SK-N-SH treated with all-trans-retinoic acid at 6 μM for 48 hours (cell line): ENCODE data around the gene ITGBL1.

Experiments used
- ATAC-seq: fragments of 200-7000 bp; cut with Tn5 transposase; 3 replicates; pipeline ENCODE4 v1.9.1; 2020; ENCODE audit warnings: mild to moderate bottlenecking, moderate library complexity
- ARNTL ChIP-seq: fragments of 450-650 bp; formaldehyde crosslinking; IDR thresholded peaks from 2 replicates; pipeline ENCODE4 v1.5.0; 2020; ENCODE audit warnings: low read depth, mild to moderate bottlenecking, moderate library complexity, borderline replicate concordance
- BACH2 ChIP-seq: fragments of 250-450 bp; sonication (Bioruptor Pico); IDR thresholded peaks from 2 replicates; pipeline ENCODE4 v1.9.0; 2021; ENCODE audit warnings: mild to moderate bottlenecking, borderline replicate concordance
- CREB5 ChIP-seq: fragments of 250-450 bp; sonication (Bioruptor Pico); IDR thresholded peaks from 2 replicates; pipeline ENCODE4 v1.5.1; 2020; ENCODE audit warnings: low read depth, mild to moderate bottlenecking, moderate library complexity
- CSDC2 ChIP-seq: fragments of 250-450 bp; sonication (Bioruptor Pico); IDR thresholded peaks from 2 replicates; pipeline ENCODE4 v1.5.0; 2020; ENCODE audit warnings: mild to moderate bottlenecking, moderate library complexity
- CSRNP3 ChIP-seq: fragments of 250-450 bp; sonication (Bioruptor Pico); IDR thresholded peaks from 2 replicates; pipeline ENCODE4 v1.5.1; 2021; ENCODE audit warnings: mild to moderate bottlenecking, moderate library complexity
- ESRRG ChIP-seq: fragments of 250-450 bp; sonication (Bioruptor Pico); IDR thresholded peaks from 2 replicates; pipeline ENCODE4 v1.6.1; 2021; ENCODE audit warnings: mild to moderate bottlenecking
- GLIS3 ChIP-seq: fragments of 250-450 bp; sonication (Bioruptor Pico); IDR thresholded peaks from 2 replicates; pipeline ENCODE4 v1.5.0; 2020; ENCODE audit warnings: mild to moderate bottlenecking, moderate library complexity
- ISL1 ChIP-seq: fragments of 250-450 bp; sonication (Bioruptor Pico); IDR thresholded peaks from 2 replicates; pipeline ENCODE4 v2.1.2; 2022; ENCODE audit warnings: mild to moderate bottlenecking, moderate library complexity
- OSR1 ChIP-seq: fragments of 250-450 bp; sonication (Bioruptor Pico); IDR thresholded peaks from 2 replicates; pipeline ENCODE4 v1.8.0; 2022; ENCODE audit warnings: moderate library complexity, mild to moderate bottlenecking, inconsistent platforms
- PATZ1 ChIP-seq: fragments of 250-450 bp; sonication (Bioruptor Pico); IDR thresholded peaks from 2 replicates; pipeline ENCODE4 v1.8.0; 2020; ENCODE audit warnings: mild to moderate bottlenecking, moderate library complexity, borderline replicate concordance
- POU6F1 ChIP-seq: fragments of 250-450 bp; sonication (Bioruptor Pico); IDR thresholded peaks from 2 replicates; pipeline ENCODE4 v1.8.0; 2021; ENCODE audit warnings: low read depth, mild to moderate bottlenecking, moderate library complexity, borderline replicate concordance
- PPARA ChIP-seq: fragments of 250-450 bp; sonication (Bioruptor Pico); IDR thresholded peaks from 2 replicates; pipeline ENCODE4 v1.5.0; 2020; ENCODE audit warnings: mild to moderate bottlenecking, borderline replicate concordance
- RARB ChIP-seq: fragments of 250-450 bp; sonication (Bioruptor Pico); IDR thresholded peaks from 2 replicates; pipeline ENCODE4 v1.8.0; 2021; ENCODE audit warnings: mild to moderate bottlenecking, moderate library complexity
- SNAI2 ChIP-seq: fragments of 250-450 bp; sonication (Bioruptor Pico); IDR thresholded peaks from 2 replicates; pipeline ENCODE4 v1.5.0; 2020; ENCODE audit warnings: mild to moderate bottlenecking, moderate library complexity
- TCF4 ChIP-seq: fragments of 250-450 bp; sonication (Bioruptor Pico); IDR thresholded peaks from 2 replicates; pipeline ENCODE4 v1.8.0; 2021; ENCODE audit warnings: mild to moderate bottlenecking, moderate library complexity, borderline replicate concordance
- TOX ChIP-seq: fragments of 250-450 bp; sonication (Bioruptor Pico); IDR thresholded peaks from 2 replicates; pipeline ENCODE4 v1.8.0; 2021; ENCODE audit warnings: mild to moderate bottlenecking, moderate library complexity, borderline replicate concordance
- TSHZ2 ChIP-seq: fragments of 250-450 bp; sonication (Bioruptor Pico); IDR thresholded peaks from 2 replicates; pipeline ENCODE4 v1.5.0; 2020; ENCODE audit warnings: mild to moderate bottlenecking, moderate library complexity
- ZC3H10 ChIP-seq: fragments of 250-450 bp; sonication (Bioruptor Pico); IDR thresholded peaks from 2 replicates; pipeline ENCODE4 v1.5.1; 2021; ENCODE audit warnings: mild to moderate bottlenecking, moderate library complexity
- ZFP3 ChIP-seq: fragments of 250-450 bp; sonication (Bioruptor Pico); IDR thresholded peaks from 2 replicates; pipeline ENCODE4 v1.5.0; 2020; ENCODE audit warnings: mild to moderate bottlenecking, moderate library complexity
- ZFP30 ChIP-seq: fragments of 450-650 bp; formaldehyde crosslinking; IDR thresholded peaks from 2 replicates; pipeline ENCODE4 v1.5.0; 2022; ENCODE audit warnings: mild to moderate bottlenecking, moderate library complexity
- ZNF70 ChIP-seq: fragments of 450-650 bp; formaldehyde crosslinking; IDR thresholded peaks from 2 replicates; pipeline ENCODE4 v1.5.0; 2020; ENCODE audit warnings: mild to moderate bottlenecking, moderate library complexity

The ITGBL1 gene

GRCh38 chr13:101408992-101409656, 43.4 kb upstream of the ITGBL1 start (continued):
- TF ChIP-seq SNAI2 (CRISPR knock-in tag): no peak
- TF ChIP-seq OSR1 (CRISPR knock-in tag): no peak
- no peak for TF ChIP-seq GLIS3 (CRISPR knock-in tag)
- TF ChIP-seq, all 23 proteins: peak for 0

GRCh38 chr13:101412076-101412475, 40.4 kb upstream of the ITGBL1 start:
- TF ChIP-seq BACH2: no peak
- no peak for TF ChIP-seq CSRNP3 (CRISPR knock-in tag)
- TF ChIP-seq ZFP30: no peak
- no peak for TF ChIP-seq TOX (CRISPR knock-in tag)
- TF ChIP-seq CSDC2: no peak
- no peak for TF ChIP-seq POU6F1 (CRISPR knock-in tag)
- no peak for TF ChIP-seq ZC3H10 (CRISPR knock-in tag)
- TF ChIP-seq TCF4 (CRISPR knock-in tag): no peak
- no peak for ATAC-seq

- no peak for TF ChIP-seq PATZ1 (CRISPR knock-in tag)
- no peak for TF ChIP-seq RARB
- TF ChIP-seq ZFP3 (CRISPR knock-in tag): no peak
- TF ChIP-seq ZC3H10 (CRISPR knock-in tag): no peak
- no peak for TF ChIP-seq TOX (CRISPR knock-in tag)
- no peak for TF ChIP-seq ZNF70 (CRISPR knock-in tag)
- TF ChIP-seq ESRRG (CRISPR knock-in tag): no peak
- TF ChIP-seq SNAI2 (CRISPR knock-in tag): no peak
- TF ChIP-seq CSDC2: no peak
- TF ChIP-seq GLIS3 (CRISPR knock-in tag): no peak
- TF ChIP-seq ZFP30: no peak
- TF ChIP-seq TSHZ2 (CRISPR knock-in tag): no peak
- no peak for TF ChIP-seq ARNTL (CRISPR knock-in tag)
- no peak for TF ChIP-seq ISL1
- no peak for TF ChIP-seq OSR1 (CRISPR knock-in tag)
- no peak for TF ChIP-seq CSRNP3 (CRISPR knock-in tag)
- no peak for TF ChIP-seq CREB5 (CRISPR knock-in tag)
- no peak for TF ChIP-seq PPARA (CRISPR knock-in tag)
- TF ChIP-seq TCF4 (CRISPR knock-in tag): no peak
- TF ChIP-seq BACH2: no peak
- ATAC-seq: peak; percentile 16
These were observed 36.9 kb upstream of the ITGBL1 start for GRCh38 chr13:101415358-101416174.
